Eye (tissue), 1 donor: ENCODE data around the gene FLVCR2.

Experiments used
- DNase-seq: peaks from one replicate; pipeline ENCODE4 v3.0.0-alpha.2; 2015

FLVCR2 gene

GRCh38 chr14:75636100-75636692, 57.8 kb downstream of the FLVCR2 start:
- DNase-seq, result peak; percentile 53

GRCh38 chr14:75640876-75641275, 62.5 kb downstream of the FLVCR2 start:
- DNase-seq, result no peak

DNA sequence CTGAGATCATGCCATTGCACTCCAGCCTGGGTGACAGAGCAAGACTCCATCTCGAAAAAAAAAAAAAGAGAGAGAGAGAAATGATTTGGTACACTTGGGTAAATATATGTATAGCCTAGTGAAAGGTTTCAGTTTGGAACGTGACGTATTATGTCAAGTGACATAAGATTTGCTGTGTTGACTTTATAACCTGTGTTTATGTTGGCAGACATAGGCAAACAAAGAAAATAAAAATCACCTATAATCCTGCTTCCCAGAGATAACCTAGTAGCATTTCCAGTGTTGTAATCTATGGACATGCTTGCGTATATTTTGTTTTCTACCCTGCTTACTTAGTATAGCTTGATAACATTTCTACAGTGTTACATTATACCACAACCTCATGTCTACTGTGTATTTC, 65.6 kb downstream of the FLVCR2 start:
- DNase-seq, result no peak

GRCh38 chr14:75645056-75645455, 66.6 kb downstream of the FLVCR2 start:
- no peak for DNase-seq

DNA sequence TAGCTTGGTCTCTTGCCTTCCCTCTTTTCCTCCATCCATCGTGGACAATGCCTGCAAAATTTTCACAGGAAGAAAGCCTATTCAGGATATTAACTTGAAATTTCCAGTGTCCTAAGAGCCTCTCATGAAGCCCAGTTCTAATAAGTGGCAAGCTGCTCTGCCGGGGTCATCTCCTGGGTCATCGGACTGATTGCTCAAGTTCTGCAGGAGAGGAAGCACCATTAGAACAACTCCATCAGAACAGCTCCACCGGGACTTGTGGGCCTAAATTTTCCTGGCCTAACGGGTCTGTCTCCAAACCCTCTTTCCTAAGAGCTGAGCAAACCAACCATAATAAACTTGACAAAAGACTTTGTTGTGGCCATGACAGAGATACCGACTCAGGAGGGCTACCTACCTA, 68.3 kb downstream of the FLVCR2 start:
- DNase-seq, result no peak

DNA sequence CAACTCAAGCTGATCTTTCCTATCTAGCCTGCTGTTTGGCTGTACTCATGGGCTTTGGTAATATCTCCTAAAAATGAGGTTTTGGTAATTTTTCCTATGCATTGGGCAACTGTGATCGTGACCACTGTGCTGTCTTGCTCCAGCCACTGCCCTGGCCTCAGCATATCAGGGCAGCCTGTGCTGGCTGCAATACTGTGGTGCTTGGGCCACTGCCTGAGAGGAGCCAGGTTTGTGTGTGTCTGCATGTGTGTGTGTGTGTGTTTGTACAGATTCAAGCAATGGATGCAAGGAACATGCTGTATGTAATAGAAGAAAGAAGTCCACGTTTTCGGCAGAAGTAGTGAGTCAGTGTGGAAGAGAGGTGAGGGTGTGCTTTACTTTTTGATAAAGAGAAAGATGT, 69.2 kb downstream of the FLVCR2 start:
- no peak for DNase-seq

DNA sequence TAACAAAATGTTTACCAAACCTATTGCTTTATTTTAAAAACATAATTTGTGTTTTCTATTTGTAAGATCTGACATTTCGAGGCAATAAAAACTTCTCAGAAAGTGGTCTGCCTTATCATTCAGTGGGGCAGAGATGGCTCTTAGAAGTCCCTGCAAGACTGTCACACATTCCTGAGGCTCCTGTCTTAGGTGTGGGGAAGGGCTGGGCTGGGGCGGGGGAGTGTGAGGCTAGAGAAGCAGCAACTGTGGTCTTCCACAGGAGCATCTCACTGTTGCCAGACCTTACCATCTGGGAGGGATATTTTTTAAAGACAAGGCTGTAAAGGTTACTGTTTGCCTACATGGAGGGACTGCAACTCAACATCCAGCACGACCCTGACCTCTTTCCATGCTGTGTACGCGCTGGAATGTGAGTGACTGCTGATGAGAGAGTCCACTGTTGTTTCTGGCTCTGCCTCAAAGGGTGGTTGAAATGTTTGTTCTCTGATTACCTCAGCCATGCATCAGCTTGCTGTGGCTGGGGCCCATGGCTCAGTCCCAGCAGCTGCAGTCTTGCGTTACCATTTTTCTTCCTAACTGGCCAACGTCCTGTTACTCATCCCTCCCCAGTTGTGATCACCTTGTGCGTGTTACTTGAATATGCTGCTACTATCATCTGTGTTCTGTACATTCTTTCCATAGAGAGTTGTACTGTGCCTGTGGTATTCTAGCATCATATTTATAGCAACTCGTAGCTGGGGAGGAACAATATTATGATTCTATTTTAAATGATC, 69.8 kb downstream of the FLVCR2 start:
- DNase-seq, result peak; percentile 61

DNA sequence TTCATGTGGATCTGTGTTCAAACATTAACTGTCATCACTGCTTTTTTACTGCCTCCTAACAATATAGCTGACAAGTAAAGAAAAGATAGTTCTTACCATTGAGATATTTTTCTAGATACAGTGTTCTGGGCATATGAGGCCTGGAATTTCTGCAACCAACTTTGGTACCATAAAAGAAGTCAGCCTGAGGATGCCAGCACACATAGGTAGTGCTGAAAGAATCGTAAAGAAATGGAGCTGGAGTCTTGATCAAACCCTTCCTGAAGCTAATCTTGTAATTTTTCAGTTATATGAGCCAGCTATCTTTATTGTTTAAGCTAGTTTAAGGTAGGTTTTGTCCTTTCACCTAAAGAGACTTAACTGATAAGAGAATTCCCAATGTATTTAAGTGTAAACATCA, 70.9 kb downstream of the FLVCR2 start:
- DNase-seq, result no peak

- DNase-seq, result no peak
Measured at GRCh38 chr14:75649773-75650172, 71.4 kb downstream of the FLVCR2 start.

DNA sequence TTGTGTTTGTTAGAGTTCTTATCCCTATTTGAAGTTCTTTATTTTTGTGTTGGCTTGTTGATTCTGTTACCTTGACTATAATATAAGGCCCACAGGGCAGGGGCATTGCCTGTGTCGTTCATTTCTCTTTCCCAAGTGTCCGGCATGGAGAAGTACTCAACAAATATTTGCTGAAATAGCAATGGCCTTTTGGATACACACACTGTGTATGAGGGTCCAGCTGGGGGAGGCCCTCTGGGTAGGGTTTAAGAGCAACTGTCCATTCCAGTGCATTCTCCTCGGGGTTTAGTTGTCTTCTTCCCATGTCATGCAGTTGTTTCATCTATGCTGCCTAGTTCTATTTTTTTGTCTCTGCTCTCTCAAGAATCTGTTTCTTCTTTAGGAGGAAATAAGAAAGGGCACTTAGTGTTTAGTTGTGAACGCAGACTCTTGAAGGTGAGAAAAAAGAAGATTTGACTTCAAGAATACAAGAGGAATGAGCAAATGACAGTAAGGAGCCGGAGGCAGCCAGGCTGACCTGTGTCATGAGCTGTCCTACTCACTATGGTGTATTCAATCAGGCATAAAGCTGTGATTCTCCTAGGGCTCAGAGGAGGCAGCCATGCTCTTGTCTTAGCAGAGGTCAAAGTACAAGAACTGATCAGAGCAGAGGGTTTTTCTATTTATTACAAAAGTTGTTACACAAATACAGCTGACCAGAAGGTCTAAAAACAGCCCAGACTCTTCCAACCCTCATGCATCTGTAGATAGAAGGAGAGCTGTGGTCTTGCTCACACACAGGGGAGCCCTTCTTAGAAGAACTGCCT, 72.0 kb downstream of the FLVCR2 start:
- no peak for DNase-seq

- no peak for DNase-seq
Measured at GRCh38 chr14:75653563-75653962, 75.1 kb downstream of the FLVCR2 start.

- DNase-seq, result peak; percentile 90
Measured at GRCh38 chr14:75654127-75654732, 75.8 kb downstream of the FLVCR2 start.

DNA sequence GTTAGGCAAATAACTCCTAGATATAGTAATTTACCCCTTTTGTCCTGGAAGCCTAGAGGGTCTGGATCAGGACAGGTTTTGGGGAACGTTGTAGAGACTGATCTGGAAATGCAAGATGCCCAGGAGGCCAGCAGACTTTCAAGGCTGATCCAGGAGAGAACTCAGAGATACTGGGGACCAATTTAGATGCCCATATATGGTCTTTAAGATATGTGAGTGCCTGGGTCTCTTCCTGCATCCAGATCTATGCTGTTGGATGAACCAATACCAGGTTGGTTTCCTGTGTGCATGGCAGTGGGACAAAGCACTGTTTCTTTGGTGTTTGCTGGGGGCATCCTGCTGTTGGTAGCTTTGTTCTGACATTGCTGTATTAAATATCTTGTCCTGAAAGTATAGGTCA, 76.8 kb downstream of the FLVCR2 start:
- no peak for DNase-seq

DNA sequence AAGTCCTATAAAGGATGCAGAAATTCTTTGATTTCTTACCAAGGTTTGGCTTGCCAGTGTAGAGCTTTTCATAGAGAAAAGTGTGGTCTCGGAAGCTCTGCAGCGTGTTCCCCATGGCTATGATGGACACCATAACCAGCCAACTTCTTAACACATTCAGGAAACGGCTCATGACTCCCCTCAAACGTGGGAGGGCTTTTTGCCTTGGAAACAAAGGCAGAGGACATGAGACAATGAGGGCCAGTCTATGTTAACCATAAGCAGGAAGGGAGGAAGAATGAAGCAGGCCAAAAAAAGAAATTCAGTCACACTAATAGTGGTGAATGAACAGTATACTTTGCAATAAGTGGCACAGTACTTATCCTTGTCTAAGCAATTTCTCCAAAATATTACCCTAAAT, 78.9 kb downstream of the FLVCR2 start:
- DNase-seq, result no peak

DNA sequence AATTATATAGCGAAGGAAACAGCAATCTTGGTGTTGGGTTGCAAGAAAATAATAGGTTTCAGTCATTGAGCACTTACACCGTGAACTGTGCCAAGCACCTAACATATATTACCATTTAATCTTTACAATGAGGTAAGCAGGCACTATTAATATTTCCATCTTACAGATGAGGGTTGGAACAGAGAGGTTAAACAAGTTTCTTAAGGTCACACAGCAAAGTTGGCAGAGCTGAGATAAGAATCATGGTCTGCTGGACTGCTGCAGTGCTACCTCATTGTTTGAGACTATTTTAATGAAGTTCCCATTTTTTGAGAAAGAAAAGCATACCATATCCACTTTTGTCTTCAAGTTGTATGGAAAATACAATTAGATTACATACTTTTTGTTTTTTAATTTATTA, 80.5 kb downstream of the FLVCR2 start:
- no peak for DNase-seq

DNA sequence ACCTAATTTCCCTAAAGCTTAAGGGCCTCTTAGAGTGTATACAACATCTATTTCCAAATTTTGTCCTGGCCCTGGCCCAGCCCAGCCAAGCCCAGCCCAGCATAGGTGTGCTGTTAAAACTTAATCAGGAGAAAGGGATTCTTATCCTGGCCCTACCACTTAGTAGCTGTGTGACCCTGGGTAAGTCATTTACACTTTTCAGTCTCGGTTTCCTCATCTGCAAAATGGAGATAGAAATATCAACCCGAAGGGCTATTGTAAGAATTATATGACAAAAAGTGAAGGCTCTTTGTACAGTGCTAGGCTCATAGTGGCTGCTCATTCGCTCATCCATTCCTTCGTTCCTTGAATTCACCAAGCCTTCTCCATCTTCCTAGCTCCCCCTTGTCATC, 81.8 kb downstream of the FLVCR2 start:
- no peak for DNase-seq

- DNase-seq, result peak; percentile 99
Measured at GRCh38 chr14:75660630-75661498, 82.4 kb downstream of the FLVCR2 start, which contains the start of the genes ERG28 and TTLL5. Gene ERG28 (minus strand): TSS chr14:75660876. CDS start chr14:75657502, 3,374 bp downstream. Gene TTLL5 (plus strand): TSS chr14:75661246. CDS start chr14:75663150, 1,904 bp downstream.

DNA sequence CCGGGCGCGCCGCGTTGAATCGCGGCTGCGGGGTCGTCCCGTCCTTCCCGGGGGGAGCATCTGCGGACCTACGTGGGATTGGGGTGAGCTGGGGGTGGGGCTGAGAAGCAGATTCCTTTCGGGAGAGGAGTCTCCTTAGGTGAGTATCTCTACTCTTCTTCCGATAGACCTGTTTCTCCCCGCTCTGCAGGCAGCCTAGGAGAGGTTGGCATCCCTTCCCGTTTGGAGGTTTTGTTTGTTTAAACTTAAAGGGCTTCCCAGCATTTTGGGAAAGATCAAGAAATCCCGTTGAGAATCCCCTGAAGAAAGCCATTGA, 83.0 kb downstream of the FLVCR2 start:
- DNase-seq, result no peak

DNA sequence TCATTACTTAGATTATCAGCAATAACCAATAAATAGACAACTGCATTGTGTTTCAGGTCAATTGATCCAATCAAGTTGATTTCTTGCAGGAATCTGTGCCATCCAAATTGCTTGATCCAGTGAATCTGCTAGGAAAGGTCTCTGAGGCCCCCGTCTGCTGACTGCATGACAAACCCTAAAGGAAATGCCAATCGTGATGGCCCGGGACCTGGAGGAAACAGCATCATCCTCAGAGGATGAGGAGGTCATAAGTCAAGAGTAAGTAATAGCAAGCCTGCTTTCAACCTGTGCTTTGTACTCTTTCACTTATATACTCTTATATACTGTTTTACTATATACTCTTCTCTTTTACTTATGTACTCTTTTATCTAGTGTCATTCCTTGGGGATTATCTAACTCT, 84.5 kb downstream of the FLVCR2 start:
- DNase-seq, result no peak

- no peak for DNase-seq
Measured at GRCh38 chr14:75667099-75667765, 88.8 kb downstream of the FLVCR2 start.

- DNase-seq, result no peak
Measured at GRCh38 chr14:75672605-75673192, 94.3 kb downstream of the FLVCR2 start.
